Measurements from ENCODE around the gene PCBD2.

DNA sequence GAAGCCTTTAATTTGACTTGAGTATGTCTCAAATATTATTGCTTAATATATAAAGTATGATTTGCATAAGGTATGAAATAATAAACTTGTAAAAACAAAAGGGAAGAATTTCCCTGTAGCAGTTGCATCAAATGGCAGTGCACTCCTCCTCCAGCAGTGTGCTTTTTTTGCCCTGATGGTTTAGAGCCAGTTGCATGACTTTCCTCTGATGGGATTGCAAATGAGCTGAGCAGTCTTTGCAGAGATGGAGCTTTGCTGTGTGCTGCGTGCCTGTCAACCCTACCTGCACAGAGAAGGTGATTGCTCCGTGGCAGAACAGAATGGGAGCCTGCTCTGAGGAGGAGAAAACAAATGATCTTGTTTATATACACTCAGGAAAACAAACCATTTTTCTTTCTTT lies 40.1 kb downstream of the PCBD2 start:
- TF ChIP-seq TCF12 (IDR thresholded peaks at IDR 0.05; ENCODE audit: low read depth, low read length) (no peak), EZH2 (IDR thresholded peaks at IDR 0.05; ENCODE audit: low read depth, low read length, severe bottlenecking) (no peak), CTCF (IDR thresholded peaks at IDR 0.05; ENCODE audit: control extremely low read depth in 1 of 3, insufficient read depth in 1 of 3, low read depth in 1 of 3, low read length in 3 of 3) (no peak), GABPA (IDR thresholded peaks at IDR 0.05; ENCODE audit: borderline replicate concordance, insufficient read depth, low read length) (no peak), POLR2AphosphoS5 (IDR thresholded peaks at IDR 0.05; ENCODE audit: low read depth, low read length) (no peak), ZNF274 (IDR thresholded peaks at IDR 0.05; ENCODE audit: borderline replicate concordance, extremely low read depth, low read length) (no peak), HDAC6 (IDR thresholded peaks at IDR 0.05; ENCODE audit: low read depth, low read length) (no peak), CHD2 (IDR thresholded peaks at IDR 0.05; ENCODE audit: low read length) (no peak), USF2 (IDR thresholded peaks at IDR 0.05; ENCODE audit: low read length) (no peak)
- TF ChIP-seq, protein P1, sequence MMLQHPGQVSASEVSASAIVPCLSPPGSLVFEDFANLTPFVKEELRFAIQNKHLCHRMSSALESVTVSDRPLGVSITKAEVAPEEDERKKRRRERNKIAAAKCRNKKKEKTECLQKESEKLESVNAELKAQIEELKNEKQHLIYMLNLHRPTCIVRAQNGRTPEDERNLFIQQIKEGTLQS (IDR thresholded peaks at IDR 0.05; ENCODE audit: insufficient read depth, low read depth, low read length) = no peak
